Measurements from ENCODE around the gene B4GALT5. TPM values are rescaled to one million over a fixed set of nuclear protein-coding genes. Genes with fewer than 3 reads are reported as not detected.
A peak's percentile ranks its signal among the peaks of the same experiment; 100 is the strongest.
"Not testable (repeated sequence)": the region's sequence is repeated elsewhere in the genome, so short reads cannot be mapped to it uniquely, and the experiment has no call there.

B4GALT5 gene
- polyA plus RNA-seq, 2 of the 4 experiments (the other 2 are of a cell fraction): 84.0 to 88.7 TPM

- Histone ChIP-seq H3K27ac (no peak overlapping the region), H3K4me2 (no peak overlapping the region), H3K9me3 (peaks cover 17% of the 10 kb centered on the region), H3K4me1 (peaks cover 26% of the 10 kb centered on the region), H3K4me3 (no peak overlapping the region)
- ChIA-PET POLR2A (no interaction called here), CTCF (no interaction called here)
- FAIRE-seq: no peak
- no peak for TF ChIP-seq KDM5A (IDR thresholded peaks at IDR 0.05)
- no peak for TF ChIP-seq ELK1 (IDR thresholded peaks at IDR 0.05; ENCODE audit: low read depth, low read length)
- TF ChIP-seq HOXA7 (CRISPR knock-in tag; IDR thresholded peaks at IDR 0.05): no peak
- no peak for TF ChIP-seq MAZ (IDR thresholded peaks at IDR 0.05; ENCODE audit: borderline replicate concordance, low read depth, low read length)
- TF ChIP-seq BHLHE40 (IDR thresholded peaks at IDR 0.05; ENCODE audit: low read depth, low read length): no peak
- no peak for TF ChIP-seq ESRRA (IDR thresholded peaks at IDR 0.05; ENCODE audit: borderline replicate concordance, low read length)
- no peak for TF ChIP-seq BCL3 (IDR thresholded peaks at IDR 0.05)
- TF ChIP-seq NFE2L2 (conservative IDR thresholded peaks at IDR 0.05; ENCODE audit: low read length): no peak
- TF ChIP-seq ZC3H11A (IDR thresholded peaks at IDR 0.05): no peak
- no peak for TF ChIP-seq PBX3 (IDR thresholded peaks at IDR 0.05)
- TF ChIP-seq TFCP2L1 (CRISPR knock-in tag; IDR thresholded peaks at IDR 0.05): no peak
- no peak for TF ChIP-seq CEBPB (IDR thresholded peaks at IDR 0.05)
- TF ChIP-seq RFX5 (IDR thresholded peaks at IDR 0.05): no peak
- no peak for TF ChIP-seq HOXB5 (CRISPR knock-in tag; IDR thresholded peaks at IDR 0.05)
- no peak for TF ChIP-seq TP53 (CRISPR knock-in tag; IDR thresholded peaks at IDR 0.05)
- TF ChIP-seq KDM1A (IDR thresholded peaks at IDR 0.05; ENCODE audit: low read depth): no peak
- no peak for TF ChIP-seq MYC (IDR thresholded peaks at IDR 0.05; ENCODE audit: borderline replicate concordance, low read length)
- TF ChIP-seq RNF2 (IDR thresholded peaks at IDR 0.05; ENCODE audit: borderline replicate concordance, low read depth): no peak
- no peak for TF ChIP-seq RAD21 (conservative IDR thresholded peaks at IDR 0.05 in 1 of 2, IDR thresholded peaks at IDR 0.05 in 1 of 2)
- TF ChIP-seq CHD4 (IDR thresholded peaks at IDR 0.05; ENCODE audit: borderline replicate concordance): no peak
- ATAC-seq: no peak
- no peak for DNase-seq (ENCODE audit: low read depth in 1 of 2, low spot score in 1 of 2)
- 89% methylated on average over 4 of the region's 4 CpGs for WGBS (ENCODE audit: missing lambda C conversion rate)
These were observed 94.3 kb downstream of the B4GALT5 start for GRCh38 chr20:49619113-49620048.

GRCh38 chr20:49618289-49618688, 95.4 kb downstream of the B4GALT5 start:
- TF ChIP-seq ZNF302 (CRISPR knock-in tag; IDR thresholded peaks at IDR 0.05) (no peak), BCL3 (IDR thresholded peaks at IDR 0.05) (no peak), HDAC2 (IDR thresholded peaks at IDR 0.05) (no peak), MAFK (IDR thresholded peaks at IDR 0.05; ENCODE audit: partially characterized antibody) (no peak), RCOR1 (IDR thresholded peaks at IDR 0.05; ENCODE audit: low read depth, low read length) (no peak), POLR2A (IDR thresholded peaks at IDR 0.05; ENCODE audit: low read length) (no peak)
- CTCF ChIA-PET: interaction anchor here (1.3 kb wide), 1 partner anchor 10 kb away, joined by 3 read pairs; no protein-coding TSS in a partner anchor

GRCh38 chr20:49617394-49617793, 96.3 kb downstream of the B4GALT5 start:
- H3K4me3 ChIP-seq; H3K4me2 ChIP-seq; DNase-seq (ENCODE audit: low read depth in 1 of 2, low spot score in 1 of 2); POLR2A ChIA-PET; FAIRE-seq; ATAC-seq: not testable (repeated sequence)
- CTCF ChIA-PET: interaction anchor here (0.6 to 1.3 kb wide), 2 partner anchors 9 to 75 kb away, joined by 3 to 4 read pairs; no protein-coding TSS in a partner anchor
- WGBS (ENCODE audit: missing lambda C conversion rate): 80% methylated on average over 1 of the region's 3 CpGs
- Histone ChIP-seq H3K4me1 (peaks cover 27% of the 10 kb centered on the region), H3K9me3 (peaks cover 11% of the 10 kb centered on the region; the same call in 2 of the 3 replicates), H3K27ac (peak overlapping the region in 1 of 2 experiments; percentile 88; a peak in 3 of 6 replicates)

More at GRCh38 chr20:49618289-49618688, 95.4 kb downstream of the B4GALT5 start:
- Histone ChIP-seq H3K4me1 (peaks cover 27% of the 10 kb centered on the region), H3K4me2 (no peak overlapping the region), H3K9me3 (peaks cover 17% of the 10 kb centered on the region), H3K4me3 (no peak overlapping the region), H3K27ac (peak overlapping the region in 1 of 2 experiments; percentile 88; a peak in 2 of 6 replicates)
- POLR2A ChIA-PET: no interaction called here
- FAIRE-seq (no peak), ATAC-seq (no peak), DNase-seq (ENCODE audit: low read depth in 1 of 2, low spot score in 1 of 2) (no peak)
- 70% methylated on average over 2 of the region's 2 CpGs for WGBS (ENCODE audit: missing lambda C conversion rate)

Measured in A549 (cell line).